Peyer's patch (tissue), 4 donors: ENCODE results near the gene JHY.

Experiments
- CTCF ChIP-seq, 6 experiments: fragments of 450-650 bp in 4 of 6; fragments of 200-600 bp in 2 of 6; sonication (generic) in 1 of 6; IDR thresholded peaks; one replicate each; pipeline ENCODE4 v1.5.1; 2017 to 2019; ENCODE audit warnings: antibody characterized with exemption in 6 of 6, mild to moderate bottlenecking in 3 of 6, moderate library complexity in 1 of 6
- POLR2A ChIP-seq, 2 donors: fragments of 450-650 bp; IDR thresholded peaks; one replicate each; pipeline ENCODE4 v1.5.1; 2017; ENCODE audit warnings: antibody characterized with exemption in 2 of 2, mild to moderate bottlenecking in 2 of 2, moderate library complexity in 2 of 2

- no peak for TF ChIP-seq CTCF (IDR thresholded peaks at IDR 0.05)
- TF ChIP-seq POLR2A (IDR thresholded peaks at IDR 0.05), result no peak
Measured at GRCh38 chr11:122862091-122862490, 20.5 kb upstream of the JHY start.
